Suprapubic skin (tissue), 4 donors: ENCODE data around the gene NRXN3.

Source experiments
- EP300 ChIP-seq: sonication (generic); formaldehyde crosslinking; IDR thresholded peaks from one replicate; pipeline ENCODE4 v1.6.1; 2017; ENCODE audit warnings: antibody characterized with exemption
- POLR2A ChIP-seq, 2 donors: fragments of 450-650 bp; IDR thresholded peaks; one replicate each; pipeline ENCODE4 v1.6.1; 2017; ENCODE audit warnings: antibody characterized with exemption in 2 of 2, mild to moderate bottlenecking in 2 of 2, moderate library complexity in 2 of 2
- POLR2AphosphoS5 ChIP-seq, 3 donors: sonication (generic); formaldehyde crosslinking; IDR thresholded peaks; one replicate each; pipeline ENCODE4 v1.6.1; 2017; ENCODE audit warnings: antibody characterized with exemption in 3 of 3
- TF ChIP-seq, protein P1 (sequence below), 2 donors: fragments of 200-600 bp in 1 of 2; fragments of 450-650 bp in 1 of 2; sonication (generic) in 1 of 2; IDR thresholded peaks; one replicate each; pipeline ENCODE4 v1.5.1; 2016 to 2019; ENCODE audit warnings: antibody characterized with exemption in 2 of 2, mild to moderate bottlenecking in 1 of 2, moderate library complexity in 1 of 2

DNA sequence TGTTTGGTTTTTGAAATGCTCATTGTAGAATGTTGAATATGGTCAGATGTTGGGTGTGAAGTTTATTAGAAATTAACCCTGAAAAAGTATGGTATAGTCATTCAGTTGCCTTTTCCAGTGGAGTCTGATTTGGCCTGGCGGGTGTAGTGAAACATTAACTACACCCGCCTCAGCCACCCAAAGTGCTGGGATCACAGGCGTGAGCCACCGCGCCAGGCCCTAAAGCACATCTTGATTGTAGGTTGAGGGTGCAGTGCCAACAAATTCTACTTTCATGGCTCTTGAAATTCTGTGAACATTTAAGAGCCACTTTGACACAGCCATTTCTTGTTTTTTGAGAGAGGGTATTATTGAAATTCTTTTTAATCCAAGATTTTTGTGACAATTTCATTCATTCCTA, 1416.2 kb downstream of the NRXN3 start:
- TF ChIP-seq POLR2AphosphoS5 (IDR thresholded peaks at IDR 0.05) (no peak), POLR2A (IDR thresholded peaks at IDR 0.05) (no peak), EP300 (no peak)
- TF ChIP-seq, protein P1, sequence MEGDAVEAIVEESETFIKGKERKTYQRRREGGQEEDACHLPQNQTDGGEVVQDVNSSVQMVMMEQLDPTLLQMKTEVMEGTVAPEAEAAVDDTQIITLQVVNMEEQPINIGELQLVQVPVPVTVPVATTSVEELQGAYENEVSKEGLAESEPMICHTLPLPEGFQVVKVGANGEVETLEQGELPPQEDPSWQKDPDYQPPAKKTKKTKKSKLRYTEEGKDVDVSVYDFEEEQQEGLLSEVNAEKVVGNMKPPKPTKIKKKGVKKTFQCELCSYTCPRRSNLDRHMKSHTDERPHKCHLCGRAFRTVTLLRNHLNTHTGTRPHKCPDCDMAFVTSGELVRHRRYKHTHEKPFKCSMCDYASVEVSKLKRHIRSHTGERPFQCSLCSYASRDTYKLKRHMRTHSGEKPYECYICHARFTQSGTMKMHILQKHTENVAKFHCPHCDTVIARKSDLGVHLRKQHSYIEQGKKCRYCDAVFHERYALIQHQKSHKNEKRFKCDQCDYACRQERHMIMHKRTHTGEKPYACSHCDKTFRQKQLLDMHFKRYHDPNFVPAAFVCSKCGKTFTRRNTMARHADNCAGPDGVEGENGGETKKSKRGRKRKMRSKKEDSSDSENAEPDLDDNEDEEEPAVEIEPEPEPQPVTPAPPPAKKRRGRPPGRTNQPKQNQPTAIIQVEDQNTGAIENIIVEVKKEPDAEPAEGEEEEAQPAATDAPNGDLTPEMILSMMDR (IDR thresholded peaks at IDR 0.05) = no peak
